CD4-positive, alpha-beta T cell treated with Interleukin-12 subunit alpha and Interleukin-12 subunit beta, for 1 hour (primary cell): ENCODE data around the gene NOC3L.
"Not testable (repeated sequence)": the region's sequence is repeated elsewhere in the genome, so short reads cannot be mapped to it uniquely, and the experiment has no call there.

Experiments
- DNase-seq: peaks from one replicate; pipeline ENCODE4 v3.0.0-alpha.2; 2020

Gene NOC3L

DNA sequence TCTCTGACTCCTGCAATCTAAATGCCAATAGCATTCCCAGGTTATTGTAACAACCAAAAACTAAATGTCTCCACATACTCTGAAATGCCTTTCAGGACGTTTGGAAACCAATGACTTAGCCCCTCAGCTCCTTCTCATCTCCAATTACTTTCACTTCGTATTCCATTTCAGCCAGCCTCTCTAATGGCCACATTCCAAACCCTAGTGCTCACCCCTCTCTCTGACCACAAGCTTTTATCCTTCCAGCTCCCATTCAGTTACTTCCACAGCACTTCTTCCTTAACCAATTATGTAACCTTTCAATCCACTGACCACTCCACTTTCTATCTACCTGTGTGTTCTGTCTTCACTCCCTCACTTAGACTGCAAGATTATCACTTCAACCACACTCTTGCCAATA, 4.3 kb downstream of the NOC3L start:
- DNase-seq, result no peak

DNA sequence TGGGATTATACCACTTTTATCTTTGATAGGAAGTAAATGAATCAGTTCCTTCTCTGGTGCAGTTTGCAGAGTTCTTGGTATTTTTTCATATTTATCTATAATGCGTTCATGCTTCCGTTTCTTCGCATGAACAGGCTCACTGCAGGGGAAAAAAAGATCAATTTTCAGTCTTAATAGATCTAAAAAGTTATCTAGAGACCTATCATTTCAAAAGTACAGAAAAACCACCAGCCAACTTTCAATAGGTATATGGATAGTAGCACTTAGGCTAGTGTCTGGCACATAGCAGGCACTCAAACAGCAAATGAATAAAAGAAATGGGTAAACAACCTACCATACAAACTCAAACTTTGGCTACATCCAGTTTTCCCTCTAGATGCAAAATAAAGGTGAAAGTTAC, 5.5 kb downstream of the NOC3L start:
- DNase-seq, result no peak

DNA sequence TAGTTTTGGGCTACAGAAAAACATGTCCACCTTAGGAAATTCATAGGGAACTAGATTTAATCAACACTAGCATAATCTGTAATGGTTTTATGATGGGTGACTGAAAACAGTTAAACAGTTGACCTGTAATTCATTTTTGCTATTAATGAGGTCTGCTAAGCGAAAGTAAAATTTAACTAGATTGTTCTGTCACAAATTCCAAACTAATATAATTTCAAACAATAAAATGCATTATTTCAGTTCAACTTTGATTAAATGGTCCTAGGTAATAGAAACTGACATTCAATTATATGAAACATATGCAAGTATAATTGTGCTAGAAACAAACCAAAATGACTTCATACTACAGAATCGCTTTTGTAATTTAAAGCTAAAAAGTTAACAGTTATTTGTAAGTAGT, 6.9 kb downstream of the NOC3L start:
- no peak for DNase-seq

DNA sequence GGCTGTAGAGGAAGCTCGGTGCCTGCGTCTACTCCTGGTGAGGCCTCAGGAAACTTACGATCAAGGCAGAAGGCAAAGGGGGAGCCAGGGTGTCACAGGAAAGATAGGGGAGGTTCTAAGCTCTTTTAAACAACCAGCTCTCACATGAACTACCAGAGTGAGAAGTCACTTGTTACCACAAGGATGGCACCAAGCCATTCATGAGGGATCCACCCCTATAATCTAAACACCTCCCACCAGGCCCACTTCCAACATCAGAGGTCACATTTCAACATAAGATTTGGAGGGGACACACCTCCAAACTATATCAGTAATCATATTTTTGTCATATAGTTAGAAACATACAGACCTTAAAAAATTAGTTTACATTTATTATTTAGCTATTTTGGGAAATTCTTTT, 9.4 kb downstream of the NOC3L start:
- no peak for DNase-seq

DNA sequence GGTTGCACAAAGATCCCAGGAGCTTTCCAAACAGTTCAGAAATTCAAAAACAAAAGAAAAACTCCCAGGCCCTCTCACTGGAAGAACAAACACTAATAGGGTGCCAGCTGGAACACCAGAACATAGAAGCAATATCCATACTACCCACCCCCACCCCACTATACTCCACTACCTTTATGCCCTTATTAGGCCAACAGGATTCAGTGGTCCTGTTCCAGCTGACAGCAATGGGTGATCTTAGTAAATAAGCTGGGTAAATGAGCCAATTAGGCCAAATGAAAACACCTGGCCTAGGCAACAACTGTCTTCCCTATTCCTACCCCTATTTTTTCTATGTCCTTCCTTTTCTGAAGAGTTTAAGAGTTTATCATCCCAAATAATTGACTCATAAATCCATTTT, 11.7 kb downstream of the NOC3L start:
- DNase-seq, result no peak

DNA sequence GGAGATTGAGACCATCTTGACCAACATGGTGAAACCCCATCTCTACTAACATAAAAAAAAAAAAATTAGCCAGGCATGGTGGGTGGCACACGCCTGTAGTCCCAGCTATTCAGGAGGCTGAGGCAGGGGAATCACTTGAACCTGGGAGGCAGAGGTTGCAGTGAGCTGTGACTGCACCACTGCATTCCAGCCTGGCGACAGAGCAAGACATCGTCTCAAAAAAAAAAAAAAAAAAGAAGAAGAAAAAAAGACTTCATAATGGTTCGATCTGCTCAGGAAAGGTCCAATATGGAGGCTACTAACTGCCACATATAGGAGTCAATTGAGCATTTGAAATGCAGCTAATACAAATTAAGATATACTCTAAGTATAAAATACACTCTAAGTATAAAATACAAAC, 12.2 kb downstream of the NOC3L start:
- DNase-seq, result not testable (repeated sequence)

DNA sequence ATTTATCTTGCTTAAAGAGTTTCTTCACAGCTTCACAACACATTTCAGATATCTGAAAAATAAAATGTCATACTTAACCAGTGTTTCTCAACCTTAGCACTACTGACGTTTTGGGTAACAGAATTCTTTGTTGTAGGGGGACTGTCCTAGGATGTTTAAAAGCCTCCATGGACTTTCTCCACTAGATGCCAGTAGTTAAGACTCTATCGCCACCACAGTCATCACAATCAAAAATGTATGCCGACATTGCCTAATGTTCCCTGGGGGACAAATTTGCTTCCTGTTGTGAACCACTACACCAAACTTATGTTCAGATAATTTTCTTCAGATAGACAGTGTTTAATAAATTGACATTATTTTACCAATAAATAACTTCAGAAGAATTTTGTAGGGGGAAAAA, 13.4 kb downstream of the NOC3L start:
- DNase-seq, result no peak

DNA sequence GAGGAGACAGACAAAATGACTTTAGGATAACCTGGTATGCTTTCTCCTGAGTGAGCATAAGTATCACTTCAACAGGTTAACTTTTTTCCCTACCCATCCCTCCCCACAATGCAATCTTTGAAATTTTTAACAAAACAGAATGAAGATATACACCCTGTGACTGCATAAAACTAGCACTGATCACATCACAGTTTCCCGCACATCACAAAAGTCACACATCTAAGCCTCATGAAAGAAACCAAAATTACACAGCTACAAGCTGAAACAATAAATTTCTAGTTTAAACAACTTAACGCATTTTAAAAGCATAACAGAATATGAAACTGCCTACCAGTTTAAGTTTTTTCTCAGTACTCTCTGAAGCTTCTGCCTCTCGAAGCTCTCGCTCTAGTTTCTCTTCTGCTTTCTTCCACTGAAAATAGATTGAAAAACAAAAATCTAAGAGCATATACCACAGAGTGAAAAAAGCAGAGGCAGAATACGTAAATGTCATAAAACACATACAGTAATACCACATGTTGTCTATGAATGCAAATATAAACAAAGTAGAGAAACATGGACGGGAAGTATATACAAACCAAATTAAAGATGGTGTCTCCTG, 18.1 kb downstream of the NOC3L start:
- no peak for DNase-seq

DNA sequence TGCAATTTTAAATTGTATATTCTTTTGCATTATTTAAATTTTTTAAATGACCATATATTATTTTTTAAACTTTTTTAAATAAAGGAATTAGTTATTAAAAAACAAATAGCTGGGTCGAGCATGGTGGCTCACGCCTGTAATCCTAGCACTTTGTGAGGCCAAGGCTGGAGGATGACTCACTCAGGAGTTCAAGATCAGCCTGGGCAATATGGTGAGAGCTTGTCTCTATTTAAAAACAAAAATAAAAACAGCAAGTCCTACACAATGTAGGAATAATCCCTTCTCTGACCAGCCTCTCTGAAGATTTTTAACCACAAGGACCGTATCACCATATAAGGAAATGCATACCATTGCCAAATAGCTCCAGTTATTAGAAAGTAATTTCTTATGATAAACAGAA, 19.6 kb downstream of the NOC3L start:
- DNase-seq, result no peak

DNA sequence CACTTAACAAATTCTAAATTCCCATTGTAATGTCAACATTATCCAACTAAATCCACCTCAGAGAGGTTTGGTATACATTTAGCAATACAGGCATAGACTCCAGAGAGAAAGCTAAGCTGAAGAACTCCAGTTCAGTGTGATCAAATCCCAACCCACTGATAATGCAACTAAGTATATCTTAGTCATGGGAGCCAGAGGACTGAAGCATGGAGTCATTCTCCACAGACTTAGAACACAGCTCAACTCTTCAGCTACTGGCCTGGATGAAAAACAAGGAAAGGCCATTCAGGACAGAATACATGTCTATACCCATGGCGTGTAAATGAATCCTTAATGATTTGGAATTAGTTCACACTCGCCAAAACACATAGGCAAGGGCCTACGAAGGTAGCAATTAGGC, 27.9 kb downstream of the NOC3L start:
- no peak for DNase-seq

DNA sequence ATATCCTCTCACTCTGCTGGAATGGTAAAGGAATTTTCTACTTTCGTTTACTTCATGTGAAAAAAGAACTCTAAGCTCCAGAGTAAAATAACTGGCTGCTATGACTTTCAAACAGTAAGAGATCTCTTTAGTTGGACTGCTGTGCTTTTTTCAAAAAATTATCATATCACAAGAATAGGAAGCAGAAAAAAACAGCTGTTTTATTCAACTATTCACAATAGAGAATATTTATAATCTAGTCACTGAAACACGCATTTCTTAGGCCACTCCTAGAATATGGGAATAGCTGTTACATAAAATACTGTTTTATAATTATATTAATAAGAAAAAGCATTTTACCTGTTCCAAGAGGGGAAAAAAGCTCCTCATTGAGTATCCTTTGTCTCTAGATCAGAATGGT, 29.7 kb downstream of the NOC3L start:
- DNase-seq, result no peak

DNA sequence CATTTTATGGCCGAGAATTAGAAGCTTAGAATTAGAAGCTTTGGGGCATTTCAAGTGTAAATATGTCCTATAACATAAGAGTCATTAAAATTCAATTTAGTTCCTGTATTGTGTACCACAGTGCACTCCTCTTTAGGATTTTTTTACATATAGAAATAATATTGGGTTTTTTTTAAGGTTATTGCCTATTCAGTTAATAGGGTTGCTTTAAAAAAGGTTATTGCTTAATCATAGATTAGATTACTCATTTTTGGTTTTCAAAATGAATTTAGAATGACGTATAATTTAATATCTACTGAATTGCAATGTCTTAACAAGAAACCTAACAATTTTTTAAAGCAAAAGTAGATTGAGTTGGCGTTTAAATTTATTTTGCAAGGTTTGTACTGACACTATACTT, 34.1 kb downstream of the NOC3L start:
- no peak for DNase-seq

DNA sequence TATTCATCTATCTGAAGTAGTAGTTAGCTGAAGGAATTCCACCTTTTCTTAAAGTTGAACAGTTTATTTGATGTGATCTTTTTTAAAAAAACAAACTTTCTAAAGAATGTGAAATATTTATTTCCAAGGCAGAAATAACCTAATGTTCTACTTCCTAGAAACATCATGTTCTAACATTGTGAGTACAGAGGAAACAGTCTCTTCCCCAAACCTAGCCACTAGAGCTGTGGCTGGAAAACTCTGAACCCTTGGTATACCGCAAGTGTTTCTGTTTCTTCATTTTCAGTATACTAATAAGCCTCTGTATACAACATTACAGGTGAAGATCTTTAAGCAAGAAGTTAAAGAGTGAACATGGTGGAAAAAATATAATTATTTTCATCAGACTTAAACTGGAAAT, 35.1 kb downstream of the NOC3L start:
- DNase-seq, result no peak

DNA sequence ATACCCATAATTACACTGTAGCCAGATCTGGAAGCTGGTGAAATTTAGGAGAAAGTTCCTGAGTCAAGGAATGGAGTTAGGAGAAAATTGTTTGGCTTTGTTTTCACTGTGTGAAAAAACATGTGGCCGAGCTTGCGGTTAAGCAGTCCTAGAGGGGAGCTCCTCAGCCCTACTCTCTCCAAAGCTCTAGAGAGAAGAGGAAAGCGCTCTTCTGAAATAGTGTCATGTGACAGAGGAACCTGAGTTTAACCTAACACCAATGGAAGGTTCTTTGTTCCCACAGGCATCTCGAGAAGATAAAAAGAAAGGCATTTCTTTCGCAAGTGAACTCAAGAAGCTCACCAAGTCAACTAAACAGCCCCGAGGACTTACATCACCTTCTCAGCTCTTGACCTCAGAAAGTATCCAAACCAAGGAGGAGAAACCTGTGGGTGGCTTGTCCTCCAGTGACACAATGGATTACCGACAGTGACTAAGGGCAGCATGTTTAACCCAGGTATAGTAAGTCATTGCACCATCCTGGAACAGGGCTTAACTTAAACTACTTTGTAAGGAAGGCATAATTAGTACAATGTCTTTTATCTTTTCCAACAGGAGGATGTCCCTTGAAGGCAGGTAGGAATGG, 38.0 kb downstream of the NOC3L start:
- DNase-seq, result no peak

DNA sequence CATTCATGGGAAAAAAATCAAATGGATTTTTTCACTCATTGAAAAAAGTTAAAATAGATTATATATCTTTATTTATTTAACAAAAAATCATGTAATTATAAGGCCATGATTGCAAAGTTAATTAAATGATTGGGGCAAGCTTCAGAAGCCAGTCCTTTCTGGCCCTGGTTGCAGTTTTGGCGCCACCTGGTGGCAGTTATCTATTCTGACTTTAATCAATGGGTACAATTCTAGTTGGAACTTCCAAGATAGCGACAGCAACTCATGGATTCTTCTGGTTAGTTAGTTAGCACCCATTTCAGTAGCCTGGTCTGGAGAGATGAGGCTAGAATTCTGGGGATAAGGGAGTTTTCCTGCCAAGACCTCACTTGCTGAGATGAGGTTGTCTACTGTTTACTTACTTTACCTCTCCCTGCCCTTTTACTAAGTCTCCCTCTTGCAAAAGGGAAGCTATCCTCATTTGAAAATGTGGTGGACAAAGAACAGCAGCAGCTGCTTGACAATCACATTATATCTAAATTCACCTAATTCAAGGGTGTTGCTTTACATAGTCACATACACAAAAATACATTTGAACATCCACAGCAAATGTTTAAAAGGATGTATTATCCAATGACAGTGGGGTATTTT, 42.3 kb downstream of the NOC3L start:
- DNase-seq, result peak; percentile 58

DNA sequence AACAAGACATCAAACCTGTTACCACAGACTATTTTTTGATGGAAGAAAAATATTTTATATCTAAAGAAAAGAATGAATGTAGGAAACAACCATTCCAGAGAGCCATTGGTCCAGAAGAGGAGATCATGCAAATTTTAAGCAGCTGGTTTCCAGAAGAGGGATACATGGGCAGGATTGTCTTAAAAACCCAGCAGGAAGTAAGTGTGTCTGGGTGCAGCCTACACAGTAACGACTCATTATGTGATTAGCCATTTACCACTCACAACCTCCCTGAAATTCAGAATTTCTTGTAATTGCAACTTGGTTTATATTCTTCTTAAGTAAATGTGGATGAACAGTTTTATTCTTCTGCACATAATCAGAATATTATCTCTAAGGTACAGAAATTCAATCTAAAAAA, 46.2 kb downstream of the NOC3L start:
- no peak for DNase-seq

DNA sequence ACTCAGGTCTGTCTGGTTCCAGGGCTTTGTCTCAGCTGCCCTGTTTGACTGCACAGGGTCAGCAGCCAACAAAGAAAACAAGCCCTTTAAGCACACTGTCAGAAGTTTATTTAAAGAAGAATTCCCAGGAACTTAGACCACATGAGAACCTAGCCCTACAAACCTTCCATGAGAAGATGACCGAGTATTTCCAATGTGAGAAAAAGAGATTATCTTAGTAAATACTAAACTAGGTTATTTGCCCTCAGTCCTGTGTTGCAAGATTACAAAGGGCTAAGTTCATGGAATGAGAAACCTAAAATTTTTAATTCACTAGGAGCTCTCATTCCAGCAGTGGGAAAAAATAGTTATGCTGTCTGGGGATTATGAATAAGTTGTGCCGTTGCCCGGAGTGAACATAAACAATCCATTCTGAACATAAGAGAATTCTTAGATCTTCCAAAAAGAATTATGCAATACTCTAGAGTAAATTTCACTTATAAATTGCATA, 46.7 kb downstream of the NOC3L start:
- no peak for DNase-seq

DNA sequence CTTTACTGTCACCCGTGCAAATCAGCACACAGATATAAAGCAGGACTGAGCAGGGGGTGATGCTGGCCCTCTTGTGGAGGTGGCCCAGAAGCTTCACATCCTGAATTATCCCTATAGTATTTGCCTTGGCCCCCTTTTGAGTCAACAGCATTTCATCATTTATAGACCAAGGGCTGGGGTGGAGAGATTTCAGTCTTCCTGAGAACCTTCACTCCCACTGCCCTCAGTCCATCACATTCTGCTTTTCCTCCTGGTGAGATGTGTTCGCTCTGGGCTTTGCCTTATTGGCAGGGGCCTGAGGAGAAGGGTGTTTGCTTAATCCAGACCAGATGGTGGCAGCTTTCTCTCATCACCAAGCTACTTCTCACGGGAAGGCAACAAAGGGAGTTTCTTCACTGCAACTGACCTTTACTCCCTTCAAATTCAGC, 47.7 kb downstream of the NOC3L start:
- no peak for DNase-seq

DNA sequence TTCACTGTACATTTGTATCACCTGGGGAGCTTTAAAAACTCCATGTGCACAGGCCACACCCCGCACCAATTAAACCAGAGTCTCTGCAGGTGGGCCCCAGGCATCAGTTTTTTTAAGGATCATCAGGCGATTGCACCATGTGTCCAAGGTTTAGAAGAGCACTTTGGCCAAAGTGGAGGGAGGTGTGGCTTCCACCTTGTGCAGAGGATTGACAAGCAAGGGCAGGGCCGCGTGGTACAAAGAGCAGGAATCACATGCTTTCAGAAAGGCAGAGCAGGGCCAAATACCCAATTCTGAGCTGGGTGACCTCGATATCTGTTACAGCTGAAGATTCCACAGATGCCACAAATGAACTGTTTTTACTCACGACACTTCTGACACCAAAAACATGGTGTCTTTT, 52.4 kb downstream of the NOC3L start:
- no peak for DNase-seq

DNA sequence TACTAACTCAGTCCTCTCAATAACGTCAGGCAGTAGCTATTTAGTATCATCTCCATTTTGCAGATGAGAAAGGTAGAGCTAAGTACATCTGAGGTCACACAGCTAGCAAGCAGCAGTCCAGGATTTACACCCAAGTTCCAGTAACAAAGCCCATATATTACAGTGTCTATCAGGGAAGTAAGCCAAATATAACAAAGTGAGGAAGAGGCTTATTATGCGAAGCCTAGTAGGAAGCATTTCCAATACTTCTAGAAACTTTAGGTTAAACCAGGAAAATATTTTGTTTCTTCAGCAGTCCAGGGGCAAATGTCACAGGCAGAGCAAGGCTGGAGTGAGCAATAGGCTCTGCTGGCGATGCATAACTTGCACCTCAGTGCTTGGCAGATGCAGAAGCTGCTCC, 53.9 kb downstream of the NOC3L start:
- no peak for DNase-seq

DNA sequence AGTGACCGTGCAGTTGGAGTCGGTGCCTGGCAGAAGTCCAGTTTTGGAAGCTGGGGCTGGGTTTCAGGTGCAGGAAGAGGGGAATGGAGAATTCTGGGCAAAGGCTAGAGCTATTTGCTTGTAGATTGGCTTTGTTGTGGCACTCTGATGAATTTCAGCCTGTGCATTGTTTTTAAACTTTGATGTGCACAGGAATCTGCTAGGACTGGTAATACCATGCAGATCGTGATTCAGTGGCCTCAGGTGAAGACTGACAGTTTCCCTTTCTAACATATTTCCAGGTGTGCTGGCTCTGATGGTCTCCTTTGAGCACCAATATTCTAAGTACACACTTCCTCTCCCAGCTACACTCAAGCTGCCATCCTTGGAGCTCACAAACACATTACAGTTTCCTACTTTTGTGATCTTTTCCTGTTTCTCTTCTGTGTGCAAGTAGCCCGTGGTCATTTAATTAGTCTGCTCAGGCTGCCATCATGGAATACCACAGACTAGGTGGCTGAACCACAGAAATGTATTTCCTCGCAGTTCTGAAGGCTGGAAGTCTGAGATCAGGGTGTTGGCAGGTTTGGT, 55.6 kb downstream of the NOC3L start:
- DNase-seq, result no peak

DNA sequence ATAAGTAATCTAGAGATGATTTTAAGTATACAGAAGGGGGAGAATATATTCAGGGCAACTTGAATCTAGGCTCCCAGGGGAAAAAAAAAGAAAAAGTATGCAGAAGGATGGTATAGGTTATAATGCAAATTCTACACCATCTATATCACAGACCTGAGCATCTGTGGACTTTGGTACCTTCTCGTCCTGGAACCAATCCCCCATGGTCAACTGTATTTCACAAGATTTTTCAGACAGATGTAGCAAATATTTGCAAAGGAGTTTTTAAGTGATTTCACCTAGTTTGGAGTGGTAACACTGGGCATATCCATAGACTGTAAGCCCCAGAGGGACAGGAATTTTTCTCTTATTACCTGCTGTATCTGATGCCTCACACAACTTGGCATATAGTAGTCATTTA, 58.8 kb downstream of the NOC3L start:
- DNase-seq, result no peak

DNA sequence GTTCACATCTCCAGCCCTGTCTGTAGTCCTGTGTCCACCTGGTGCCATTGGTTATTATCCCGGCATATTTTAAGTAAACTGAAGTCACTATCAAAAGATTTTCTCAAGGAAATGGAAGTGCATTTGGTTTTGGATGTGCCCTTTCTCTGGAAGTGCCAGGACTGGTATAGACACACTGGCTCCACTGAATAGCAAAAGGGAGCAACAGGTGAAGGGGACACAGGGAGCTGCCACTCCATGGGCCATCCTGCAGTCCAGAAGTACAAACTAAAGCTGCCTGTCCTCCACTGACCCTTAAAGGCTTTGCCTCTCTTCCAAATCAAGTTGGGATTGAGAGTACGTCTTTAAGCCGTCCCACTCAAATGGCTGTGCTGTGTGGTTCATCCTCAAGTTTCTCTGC, 62.7 kb downstream of the NOC3L start:
- no peak for DNase-seq

DNA sequence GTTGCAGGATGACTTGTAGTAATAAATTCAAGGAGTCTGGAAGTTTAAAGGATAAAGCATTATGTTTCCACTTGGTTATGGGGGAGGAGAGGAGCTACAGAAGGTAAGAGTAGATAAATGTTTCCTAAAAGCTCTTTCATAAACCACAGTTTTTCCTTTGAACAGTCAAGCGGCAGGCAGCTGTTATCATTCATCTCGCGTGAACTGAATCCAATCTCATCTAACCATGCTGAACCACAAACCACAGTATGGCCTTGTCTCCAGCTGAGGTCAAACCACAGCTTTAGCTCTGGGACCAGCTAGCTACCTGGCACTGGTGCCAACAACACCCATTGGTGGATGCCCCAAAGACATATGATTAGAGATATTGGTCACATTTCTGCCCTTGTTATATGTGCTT, 63.3 kb downstream of the NOC3L start:
- peak; percentile 26 for DNase-seq
